GM12892 (cell line): ENCODE results near the gene PRSS53.

Experiments used
- POLR2A ChIP-seq: IDR thresholded peaks from 2 replicates; pipeline ENCODE4 v1.6.1; 2011; ENCODE audit warnings: low read depth, low read length, control low read depth
- POLR2AphosphoS5 ChIP-seq: IDR thresholded peaks from 2 replicates; pipeline ENCODE4 v1.6.1; 2011; ENCODE audit warnings: low read depth, low read length, control low read depth

- TF ChIP-seq POLR2A (no peak), POLR2AphosphoS5 (no peak)
Measured at GRCh38 chr16:31129568-31130335, 41.0 kb upstream of the PRSS53 start.
